Ishikawa (cell line): ENCODE measurements around the gene PLXNA4.

Experiments
- FOXM1 ChIP-seq: IDR thresholded peaks from 2 replicates; pipeline ENCODE4 v1.6.1; 2012; ENCODE audit warnings: low read depth, borderline replicate concordance
- NFIC ChIP-seq: IDR thresholded peaks from 2 replicates; pipeline ENCODE4 v1.6.1; 2012
- RAD21 ChIP-seq: IDR thresholded peaks from 2 replicates; pipeline ENCODE4 v1.6.1; 2012; ENCODE audit warnings: low read depth

DNA sequence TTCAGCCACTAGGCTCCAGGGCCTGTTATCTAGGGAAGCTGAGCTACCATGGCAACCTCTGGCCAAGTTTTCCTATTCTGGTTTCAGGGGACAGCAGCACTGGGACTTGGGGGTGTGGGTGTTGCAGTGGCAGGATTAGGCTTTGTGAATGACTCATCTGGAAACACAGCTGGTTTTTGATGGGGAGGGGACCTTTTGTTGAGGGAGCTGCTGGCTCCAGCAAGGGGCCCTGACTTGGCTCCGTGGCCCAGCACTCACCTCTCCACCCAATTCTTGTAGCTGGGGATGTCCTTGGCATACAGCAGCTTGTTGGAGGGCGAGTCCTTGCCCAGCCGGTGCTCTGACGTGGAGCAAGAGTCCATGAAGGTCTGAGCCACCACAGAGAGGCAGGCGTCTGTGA, 435.9 kb downstream of the PLXNA4 start:
- TF ChIP-seq RAD21 (no peak), NFIC (no peak), FOXM1 (no peak)
